GM08714 (cell line): Measurements from ENCODE around the gene PDCD2.
"Not testable (repeated sequence)": the region's sequence is repeated elsewhere in the genome, so short reads cannot be mapped to it uniquely, and the experiment has no call there.

Source experiments
- H3K4me3 ChIP-seq: fragments of 200-500 bp; sonication (Bioruptor generic); 2 replicates; pipeline ENCODE4 v1.5.1; 2014; ENCODE audit warnings: mild to moderate bottlenecking, low read length, inconsistent platforms
- ZNF274 ChIP-seq: IDR thresholded peaks from 2 replicates; pipeline ENCODE4 v1.6.1; 2012; ENCODE audit warnings: mild to moderate bottlenecking, low read depth, low read length

The PDCD2 gene

GRCh38 chr6:170532867-170533488 lies 51.5 kb downstream of the PDCD2 start:
- no peak overlapping the region for H3K4me3 ChIP-seq
- TF ChIP-seq ZNF274 = no peak

- TF ChIP-seq ZNF274 = no peak
- H3K4me3 ChIP-seq = no peak overlapping the region
Observed at GRCh38 chr6:170529839-170530469, 54.5 kb downstream of the PDCD2 start.

- not testable (repeated sequence) for H3K4me3 ChIP-seq
Observed at GRCh38 chr6:170527995-170528394, 56.4 kb downstream of the PDCD2 start.

GRCh38 chr6:170525795-170526194 lies 58.6 kb downstream of the PDCD2 start:
- TF ChIP-seq ZNF274 = no peak
- no peak overlapping the region for H3K4me3 ChIP-seq
